Astrocyte (in vitro differentiated cells and primary cell): Measurements from ENCODE around the gene STARD13.

Source experiments
- CTCF ChIP-seq: IDR thresholded peaks from 2 replicates; pipeline ENCODE4 v1.5.1; 2011; ENCODE audit warnings: low read depth, mild to moderate bottlenecking, inconsistent platforms, low read length, moderate library complexity; ENCODE audit not compliant: insufficient read depth
- EZH2 ChIP-seq: IDR thresholded peaks from 2 replicates; pipeline ENCODE4 v1.6.1; 2012; ENCODE audit warnings: mild to moderate bottlenecking, low read length, inconsistent platforms; ENCODE audit not compliant: insufficient read depth

- TF ChIP-seq CTCF (no peak), EZH2 (no peak)
Measured at GRCh38 chr13:33186861-33187291, 98.7 kb downstream of the STARD13 start.
